Cardiac muscle cell (in vitro differentiated cells and primary cell): Measurements from ENCODE around the gene EFHC1. TPM values are rescaled to one million over a fixed set of nuclear protein-coding genes. Genes with fewer than 3 reads are reported as not detected.

Experiments used
- DNase-seq, 2 donors: peaks; one replicate each; pipeline versions ENCODE4 v3.0.0 to v3.0.0-alpha.2; 2010 to 2017; ENCODE audit warnings: low read depth in 1 of 2, low spot score in 1 of 2
- H3K27ac ChIP-seq: fragments of 200-600 bp; sonication (generic); 2 replicates; pipeline ENCODE4 v1.5.1; 2016
- H3K27me3 ChIP-seq: fragments of 200-600 bp; sonication (generic); 2 replicates; pipeline ENCODE4 v1.6.0; 2016; ENCODE audit warnings: control low read depth
- H3K36me3 ChIP-seq: fragments of 200-600 bp; sonication (generic); 2 replicates; pipeline ENCODE4 v1.5.1; 2016; ENCODE audit warnings: control low read depth
- H3K4me1 ChIP-seq: fragments of 200-600 bp; sonication (generic); 2 replicates; pipeline ENCODE4 v1.8.1; 2017; ENCODE audit warnings: low read depth, mild to moderate bottlenecking, mixed run types
- H3K4me3 ChIP-seq: fragments of 200-600 bp; sonication (generic); 2 replicates; pipeline ENCODE4 v1.5.1; 2016; ENCODE audit warnings: mild to moderate bottlenecking
- H3K9me3 ChIP-seq: fragments of 200-600 bp; sonication (generic); 2 replicates; pipeline ENCODE4 v1.5.1; 2017; ENCODE audit warnings: low read depth, mild to moderate bottlenecking, control low read depth
- polyA plus RNA-seq: library from polyadenylated mRNA; unstranded; fragments of >200 nt; fragmentation: Nextera tagmentation; extraction: Ambion mirVana; gene quantifications from 2 replicates; pipeline ENCODE4 v1.2.1, GENCODE V29; 2016
- total RNA-seq: library from RNA; depleted of rRNA; stranded (reverse); fragments of >200 nt; gene quantifications from 2 replicates; pipeline ENCODE4 v1.2.3, GENCODE V29; 2016
- TF ChIP-seq, protein P1 (sequence below): IDR thresholded peaks from 2 replicates; pipeline ENCODE4 v1.5.1; 2012; ENCODE audit warnings: low read depth, mild to moderate bottlenecking, low read length

EFHC1 gene
- total and polyA plus RNA-seq, 2 experiments from 2014 or later: 21.0 to 22.7 TPM

DNA sequence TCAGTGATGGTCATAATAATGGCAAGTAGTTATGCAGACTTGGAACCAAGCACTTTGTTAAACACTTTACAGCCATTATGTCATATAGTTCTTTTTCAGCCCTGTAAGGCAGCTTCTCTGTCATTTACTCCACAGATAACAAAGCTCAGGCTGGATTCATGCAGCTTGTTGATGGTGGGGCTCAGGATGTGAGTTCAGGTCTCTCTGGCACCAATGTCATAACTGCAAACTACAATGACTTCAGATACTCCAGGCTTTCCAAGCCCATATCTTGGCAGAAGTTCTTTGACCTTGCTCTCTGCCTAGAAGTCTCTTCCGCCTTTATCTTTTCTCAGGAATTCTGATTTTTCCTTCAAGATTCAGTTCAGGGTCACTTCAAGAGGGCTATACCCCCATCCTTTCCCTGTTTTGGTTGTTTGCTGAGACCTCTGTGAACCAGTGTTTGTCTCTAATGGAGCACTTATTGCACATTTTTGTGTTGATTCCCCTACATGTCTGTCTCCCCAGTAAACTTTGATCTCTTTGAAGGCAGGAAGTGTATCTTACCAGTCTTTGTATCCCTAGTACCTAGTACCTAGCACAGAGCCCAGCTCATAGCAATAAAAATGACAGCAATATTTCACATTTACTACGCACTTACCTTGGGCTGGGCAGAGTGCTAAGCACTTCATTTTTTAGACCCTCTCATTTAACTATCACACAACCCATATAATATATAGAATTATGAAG is 19.7 kb upstream of the EFHC1 start:
- no peak for DNase-seq
- TF ChIP-seq, protein P1, sequence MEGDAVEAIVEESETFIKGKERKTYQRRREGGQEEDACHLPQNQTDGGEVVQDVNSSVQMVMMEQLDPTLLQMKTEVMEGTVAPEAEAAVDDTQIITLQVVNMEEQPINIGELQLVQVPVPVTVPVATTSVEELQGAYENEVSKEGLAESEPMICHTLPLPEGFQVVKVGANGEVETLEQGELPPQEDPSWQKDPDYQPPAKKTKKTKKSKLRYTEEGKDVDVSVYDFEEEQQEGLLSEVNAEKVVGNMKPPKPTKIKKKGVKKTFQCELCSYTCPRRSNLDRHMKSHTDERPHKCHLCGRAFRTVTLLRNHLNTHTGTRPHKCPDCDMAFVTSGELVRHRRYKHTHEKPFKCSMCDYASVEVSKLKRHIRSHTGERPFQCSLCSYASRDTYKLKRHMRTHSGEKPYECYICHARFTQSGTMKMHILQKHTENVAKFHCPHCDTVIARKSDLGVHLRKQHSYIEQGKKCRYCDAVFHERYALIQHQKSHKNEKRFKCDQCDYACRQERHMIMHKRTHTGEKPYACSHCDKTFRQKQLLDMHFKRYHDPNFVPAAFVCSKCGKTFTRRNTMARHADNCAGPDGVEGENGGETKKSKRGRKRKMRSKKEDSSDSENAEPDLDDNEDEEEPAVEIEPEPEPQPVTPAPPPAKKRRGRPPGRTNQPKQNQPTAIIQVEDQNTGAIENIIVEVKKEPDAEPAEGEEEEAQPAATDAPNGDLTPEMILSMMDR: no peak

DNA sequence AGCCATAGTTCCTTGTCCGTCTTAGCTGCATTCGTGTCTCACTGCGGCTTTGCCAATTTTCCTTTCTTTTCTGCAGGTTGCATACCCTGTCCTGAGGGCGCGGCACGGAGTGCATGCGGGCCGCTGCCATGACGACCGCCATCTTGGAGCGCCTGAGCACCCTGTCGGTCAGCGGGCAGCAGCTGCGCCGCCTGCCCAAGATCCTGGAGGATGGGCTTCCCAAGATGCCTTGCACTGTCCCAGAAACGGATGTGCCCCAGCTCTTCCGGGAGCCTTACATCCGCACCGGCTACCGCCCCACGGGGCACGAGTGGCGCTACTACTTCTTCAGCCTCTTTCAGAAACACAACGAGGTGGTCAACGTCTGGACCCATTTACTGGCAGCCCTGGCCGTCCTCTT is 17.1 kb upstream of the EFHC1 start:
- Histone ChIP-seq H3K27ac (no peak overlapping the region), H3K36me3 (no peaks in the 10 kb centered on the region), H3K9me3 (no peaks in the 10 kb centered on the region), H3K4me1 (peaks cover 5% of the 10 kb centered on the region), H3K27me3 (no peaks in the 10 kb centered on the region), H3K4me3 (no peak overlapping the region)
- TF ChIP-seq, protein P1: no peak
- no peak for DNase-seq

More for the DNA sequence above, 19.7 kb upstream of the EFHC1 start:
- Histone ChIP-seq H3K9me3 (no peaks in the 10 kb centered on the region), H3K4me1 (peaks cover 5% of the 10 kb centered on the region), H3K36me3 (no peaks in the 10 kb centered on the region), H3K27me3 (no peaks in the 10 kb centered on the region), H3K4me3 (no peak overlapping the region), H3K27ac (no peak overlapping the region)

DNA sequence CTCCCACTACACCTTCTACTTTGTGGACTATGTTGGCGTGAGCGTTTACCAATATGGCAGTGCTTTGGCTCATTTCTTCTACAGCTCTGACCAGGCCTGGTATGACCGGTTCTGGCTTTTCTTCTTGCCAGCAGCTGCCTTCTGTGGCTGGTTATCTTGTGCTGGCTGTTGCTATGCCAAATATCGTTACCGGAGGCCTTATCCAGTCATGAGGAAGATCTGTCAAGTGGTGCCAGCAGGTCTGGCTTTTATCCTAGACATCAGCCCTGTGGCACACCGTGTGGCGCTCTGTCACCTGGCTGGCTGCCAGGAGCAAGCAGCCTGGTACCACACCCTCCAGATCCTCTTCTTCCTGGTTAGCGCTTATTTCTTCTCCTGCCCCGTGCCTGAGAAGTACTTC is 16.5 kb upstream of the EFHC1 start:
- Histone ChIP-seq H3K36me3 (no peaks in the 10 kb centered on the region), H3K4me1 (peaks cover 5% of the 10 kb centered on the region), H3K9me3 (no peaks in the 10 kb centered on the region), H3K27ac (no peak overlapping the region), H3K27me3 (no peaks in the 10 kb centered on the region), H3K4me3 (no peak overlapping the region)
- no peak for DNase-seq
- TF ChIP-seq, protein P1: no peak

DNA sequence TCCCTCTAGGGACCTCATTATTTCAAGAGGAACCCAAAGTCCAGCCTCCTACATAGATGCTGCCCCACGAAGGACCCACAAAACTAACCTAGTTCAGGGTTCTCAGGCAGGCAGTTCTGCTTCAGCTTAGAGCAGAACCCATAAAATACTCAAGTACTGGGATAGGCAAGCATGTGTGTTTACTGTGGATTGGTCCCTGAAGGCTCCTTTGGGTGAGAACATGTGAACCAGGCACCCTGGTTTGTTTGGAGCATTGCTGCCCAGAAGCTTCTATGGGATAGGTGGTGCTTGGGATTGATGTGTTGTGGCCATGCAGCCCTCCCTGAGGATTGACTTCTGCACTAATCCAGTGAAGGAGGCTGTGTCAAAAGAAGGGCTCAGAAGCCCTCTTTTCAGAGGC is 14.9 kb upstream of the EFHC1 start:
- Histone ChIP-seq H3K9me3 (no peaks in the 10 kb centered on the region), H3K36me3 (no peaks in the 10 kb centered on the region), H3K27me3 (no peaks in the 10 kb centered on the region), H3K4me1 (no peaks in the 10 kb centered on the region), H3K27ac (no peak overlapping the region), H3K4me3 (no peak overlapping the region)
- no peak for DNase-seq
- TF ChIP-seq, protein P1: no peak

DNA sequence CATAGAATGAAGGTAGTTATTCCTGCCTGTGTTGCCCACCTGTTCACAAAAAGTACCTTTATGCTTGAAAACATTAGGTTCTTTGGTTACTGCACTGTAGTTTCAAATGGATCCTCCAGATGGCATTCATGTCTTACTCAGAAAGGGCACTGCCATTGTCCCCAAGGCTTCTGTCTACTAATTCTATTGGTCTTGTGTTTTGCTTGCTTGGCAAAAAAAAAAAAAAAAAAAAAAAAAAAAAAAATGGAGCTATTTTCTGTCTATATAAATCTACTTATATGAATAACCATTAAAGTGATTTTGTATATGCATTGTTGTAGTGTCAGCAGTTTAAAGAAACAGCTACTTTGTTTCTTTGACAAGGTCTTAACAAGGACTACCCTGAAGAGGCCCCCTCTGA is 12.7 kb upstream of the EFHC1 start:
- TF ChIP-seq, protein P1: peak; percentile 48
- no peak overlapping the region for H3K4me3 ChIP-seq
- H3K4me1 ChIP-seq: no peaks in the 10 kb centered on the region
- peak; percentile 51 to 60 for DNase-seq
- H3K9me3 ChIP-seq: no peaks in the 10 kb centered on the region
- no peak overlapping the region for H3K27ac ChIP-seq
- H3K36me3 ChIP-seq: no peaks in the 10 kb centered on the region
- no peaks in the 10 kb centered on the region for H3K27me3 ChIP-seq
